H1 (cell line): ENCODE results near the gene SPOCD1. TPM values are rescaled to one million over a fixed set of nuclear protein-coding genes. Genes with fewer than 3 reads are reported as not detected.

ENCODE experiments used
- CTCF ChIA-PET: fragments of 300-600 bp; sonication (Branson Sonifier 250); formaldehyde crosslinking; loops from one replicate; lab custom pipeline; 2021; ENCODE audit not compliant: partially characterized antibody; lab: Charles Lee
- POLR2A ChIA-PET: fragments of 300-600 bp; sonication (Branson Sonifier 250); formaldehyde crosslinking; loops from one replicate; lab custom pipeline; 2021; ENCODE audit warnings: inconsistent platforms; ENCODE audit not compliant: partially characterized antibody; lab: Charles Lee
- DNase-seq, 2 experiments: peaks; one replicate each; pipeline versions ENCODE4 v3.0.0 to v3.0.0-alpha.2; 2010 to 2022; ENCODE audit warnings: low spot score in 2 of 2, low read depth in 1 of 2, mixed read lengths in 1 of 2
- FAIRE-seq: peaks from 2 replicates; lab custom pipeline; 2011; peaks lifted over from hg19 to GRCh38; lab: Jason Lieb, UNC
- H2AFZ ChIP-seq: 2 replicates; pipeline ENCODE4 v1.8.1; 2012; ENCODE audit warnings: low read length, inconsistent platforms
- H2AK5ac ChIP-seq: 2 replicates; pipeline ENCODE4 v1.6.1; 2013; ENCODE audit warnings: low read depth, low read length
- H2BK120ac ChIP-seq: replicated peaks from 2 replicates; pipeline ENCODE3; 2013; ENCODE audit warnings: low read depth, low read length, inconsistent platforms
- H2BK12ac ChIP-seq: 2 replicates; pipeline ENCODE4 v1.6.1; 2013; ENCODE audit warnings: low read depth, low read length
- H2BK15ac ChIP-seq: 2 replicates; pipeline ENCODE4 v1.6.1; 2013; ENCODE audit warnings: low read length
- H2BK20ac ChIP-seq: 2 replicates; pipeline ENCODE4 v1.6.1; 2013; ENCODE audit warnings: low read length
- H2BK5ac ChIP-seq: 2 replicates; pipeline ENCODE4 v1.6.1; 2013; ENCODE audit warnings: low read depth, low read length
- H3K14ac ChIP-seq: 2 replicates; pipeline ENCODE4 v1.6.1; 2013; ENCODE audit warnings: inconsistent platforms; ENCODE audit not compliant: insufficient read length
- H3K18ac ChIP-seq: 2 replicates; pipeline ENCODE4 v1.6.1; 2013; ENCODE audit warnings: low read length; ENCODE audit errors: extremely low read depth
- H3K23ac ChIP-seq: 2 replicates; pipeline ENCODE4 v1.6.1; 2013; ENCODE audit warnings: inconsistent platforms; ENCODE audit not compliant: insufficient read length
- H3K23me2 ChIP-seq: 2 replicates; pipeline ENCODE4 v1.6.1; 2013; ENCODE audit warnings: low read depth, low read length
- H3K27ac ChIP-seq: 2 replicates; pipeline ENCODE4 v1.6.1; 2011; ENCODE audit warnings: low read depth, low read length, inconsistent platforms
- H3K27me3 ChIP-seq, 4 experiments: replicated peaks in 1 of 4; 1 replicate in 1 of 4; 2 replicates in 3 of 4; pipeline versions ENCODE4 v1.6.1 to v1.8.1; 2011 to 2013; ENCODE audit warnings: low read length in 3 of 4, mild to moderate bottlenecking in 3 of 4, inconsistent platforms in 2 of 4, mixed read lengths in 2 of 4, moderate library complexity in 1 of 4; ENCODE audit not compliant: control insufficient read depth in 3 of 4, insufficient read depth in 3 of 4; ENCODE audit errors: extremely low read depth in 1 of 4
- H3K36me3 ChIP-seq, 4 experiments: 2 replicates each; pipeline versions ENCODE4 v1.6.1 to v1.8.1; 2011 to 2013; ENCODE audit warnings: mild to moderate bottlenecking in 4 of 4, low read length in 3 of 4, moderate library complexity in 2 of 4, control low read depth in 1 of 4, inconsistent platforms in 1 of 4; ENCODE audit not compliant: insufficient read depth in 4 of 4, control insufficient read depth in 2 of 4
- H3K4ac ChIP-seq: replicated peaks from 2 replicates; pipeline ENCODE3; 2013; ENCODE audit warnings: low read length, low read depth, mixed read lengths, inconsistent platforms; ENCODE audit not compliant: insufficient read length
- H3K4me1 ChIP-seq, 4 experiments: replicated peaks in 1 of 4; 1 replicate in 1 of 4; 2 replicates in 3 of 4; pipeline versions ENCODE4 v1.6.1 to v1.8.1; 2011 to 2013; ENCODE audit warnings: low read length in 3 of 4, inconsistent platforms in 2 of 4, mixed read lengths in 1 of 4; ENCODE audit not compliant: insufficient read depth in 4 of 4, control insufficient read depth in 3 of 4
- H3K4me2 ChIP-seq, 2 experiments: 2 replicates each; pipeline versions ENCODE4 v1.6.1 to v1.8.1; 2011 to 2013; ENCODE audit warnings: low read depth in 2 of 2, low read length in 2 of 2, control low read depth in 1 of 2, inconsistent platforms in 1 of 2, mild to moderate bottlenecking in 1 of 2; ENCODE audit not compliant: insufficient read depth in 1 of 2
- H3K4me3 ChIP-seq, 4 experiments: fragments of 200-600, 300-600 bp in 1 of 4; sonication (generic), shearing (Covaris generic), sonication (Bioruptor Twin) in 1 of 4; 2 replicates each; pipeline versions ENCODE4 v1.5.1 to v1.8.1; 2011 to 2016; ENCODE audit warnings: low read length in 4 of 4, low read depth in 3 of 4, control low read depth in 2 of 4, inconsistent platforms in 2 of 4, mild to moderate bottlenecking in 2 of 4, mixed read lengths in 1 of 4, moderate library complexity in 1 of 4; ENCODE audit not compliant: insufficient read depth in 2 of 4; ENCODE audit errors: extremely low read depth in 1 of 4
- H3K56ac ChIP-seq: replicated peaks from 2 replicates; pipeline ENCODE3; 2013; ENCODE audit warnings: low read depth, mild to moderate bottlenecking, mixed read lengths, low read length, inconsistent platforms; ENCODE audit not compliant: insufficient read length
- H3K79me1 ChIP-seq: 2 replicates; pipeline ENCODE4 v1.6.1; 2013; ENCODE audit warnings: low read depth, low read length, control low read depth
- H3K79me2 ChIP-seq, 2 experiments: 2 replicates each; pipeline versions ENCODE4 v1.6.1 to v1.8.1; 2012 to 2013; ENCODE audit warnings: low read length in 2 of 2, mild to moderate bottlenecking in 2 of 2, inconsistent platforms in 1 of 2; ENCODE audit not compliant: insufficient read depth in 2 of 2, control insufficient read depth in 1 of 2
- H3K9ac ChIP-seq, 4 experiments: replicated peaks in 1 of 4; 1 replicate in 1 of 4; 2 replicates in 3 of 4; pipeline versions ENCODE4 v1.6.1 to v1.8.1; 2011 to 2013; ENCODE audit warnings: low read depth in 3 of 4, low read length in 3 of 4, control low read depth in 2 of 4, mild to moderate bottlenecking in 2 of 4, moderate library complexity in 2 of 4, inconsistent platforms in 1 of 4; ENCODE audit errors: extremely low read depth in 1 of 4
- H3K9me3 ChIP-seq, 2 experiments: 2 replicates each; pipeline versions ENCODE4 v1.6.1 to v1.8.1; 2012 to 2013; ENCODE audit warnings: mild to moderate bottlenecking in 2 of 2, moderate library complexity in 2 of 2, control low read depth in 1 of 2, inconsistent platforms in 1 of 2, low read depth in 1 of 2, low read length in 1 of 2, mixed read lengths in 1 of 2; ENCODE audit not compliant: insufficient read depth in 2 of 2
- H4K20me1 ChIP-seq, 2 experiments: replicated peaks in 1 of 2; 2 replicates each; pipeline versions ENCODE3 to v1.8.1; 2011 to 2013; ENCODE audit warnings: inconsistent platforms in 2 of 2, low read length in 2 of 2, mild to moderate bottlenecking in 1 of 2; ENCODE audit not compliant: insufficient read depth in 2 of 2, control insufficient read depth in 1 of 2
- H4K5ac ChIP-seq: 2 replicates; pipeline ENCODE4 v1.6.1; 2013; ENCODE audit warnings: low read length, low read depth, mixed read lengths, inconsistent platforms; ENCODE audit not compliant: insufficient read length
- H4K8ac ChIP-seq: 2 replicates; pipeline ENCODE4 v1.8.0; 2013; ENCODE audit warnings: mild to moderate bottlenecking, moderate library complexity, low read length, inconsistent platforms; ENCODE audit not compliant: insufficient read depth; ENCODE audit errors: extremely low read depth
- H4K91ac ChIP-seq: replicated peaks from 2 replicates; pipeline ENCODE3; 2013; ENCODE audit warnings: low read length, mixed read lengths, inconsistent platforms; ENCODE audit not compliant: insufficient read length
- BCL11A ChIP-seq, 2 experiments: IDR thresholded peaks; one replicate each; pipeline ENCODE4 v1.6.1; 2011; ENCODE audit warnings: low read depth in 2 of 2, low read length in 2 of 2, mild to moderate bottlenecking in 2 of 2
- JUN ChIP-seq: IDR thresholded peaks from 2 replicates; pipeline ENCODE4 v1.6.1; 2011; ENCODE audit warnings: low read depth, mild to moderate bottlenecking, improper control_type of control experiment, low read length
- WGBS, 2 experiments: shearing (Covaris generic) in 1 of 2; methylation state at CpG; one replicate each; pipeline versions ENCODE4 v1.1.6 to v1.1.7; 2013 to 2015; ENCODE audit warnings: low lambda C conversion rate in 2 of 2, mixed read lengths in 2 of 2, inconsistent platforms in 1 of 2, low coverage in 1 of 2, missing lambda C conversion rate in 1 of 2; ENCODE audit not compliant: insufficient replicate concordance in 2 of 2, insufficient coverage in 1 of 2, insufficient read length in 1 of 2; ENCODE audit errors: extremely low coverage in 1 of 2, missing lambda C conversion rate in 1 of 2; 5-methylcytosine and 5-hydroxymethylcytosine counted together
- polyA plus RNA-seq, 7 experiments: library from polyadenylated mRNA; depleted of rRNA in 3 of 7; stranded (reverse) in 5 of 7; unstranded in 2 of 7; fragments of >200 nt in 5 of 7; fragments of 200-250 nt in 2 of 7; gene quantifications; 1 replicate in 5 of 7; 2 replicates in 1 of 7; 4 replicates in 1 of 7; pipeline versions ENCODE4 v1.2.1 to v1.2.3, GENCODE V29; 2011 to 2013; ENCODE audit warnings: missing spikeins in 2 of 7, mixed read lengths in 2 of 7
- total RNA-seq: library from RNA; stranded (reverse); fragmentation: NEBNext Ultra II Directional; extraction: Animal tissue kit (Norgen Biotek cat#: 25700); gene quantifications from 2 replicates; pipeline ENCODE4 v1.2.1, GENCODE V29; 2021

The SPOCD1 gene
- total and polyA plus RNA-seq, 2 of the 8 experiments (the other 6 are each of a cell fraction or from before 2014, with no cell fraction given) = 1.8 to 2.9 TPM

DNA sequence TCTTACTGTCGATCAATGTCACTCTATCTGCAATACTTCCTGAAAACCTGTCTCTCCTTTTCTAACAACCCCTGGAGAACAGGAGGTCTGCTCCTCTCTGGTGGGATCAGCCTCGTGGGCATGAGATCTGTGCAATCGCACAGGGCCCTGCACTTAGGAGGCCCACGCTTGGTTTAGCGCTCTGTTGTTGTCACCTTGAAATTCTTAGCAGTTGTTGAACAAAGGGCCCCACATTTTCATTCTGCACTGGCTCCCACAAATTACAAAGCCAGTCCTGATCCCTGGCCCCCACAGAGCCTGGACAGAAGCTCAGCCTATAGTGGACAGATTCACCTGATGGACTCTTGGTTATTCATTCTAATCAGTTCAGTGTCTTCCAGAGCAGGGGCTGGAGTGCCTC lies 18.6 kb downstream of the SPOCD1 start:
- Histone ChIP-seq H4K5ac (no peak overlapping the region), H2BK120ac (no peak overlapping the region), H4K8ac (no peak overlapping the region), H3K4me2 (no peak overlapping the region), H3K9me3 (no peaks in the 10 kb centered on the region), H2BK12ac (no peak overlapping the region), H3K23me2 (no peaks in the 10 kb centered on the region; the same call in 1 of the 2 replicates), H3K79me2 (no peaks in the 10 kb centered on the region), H3K36me3 (no peaks in the 10 kb centered on the region), H4K91ac (no peak overlapping the region), H3K79me1 (no peaks in the 10 kb centered on the region), H3K27ac (no peak overlapping the region), H3K4me1 (peaks cover 0 to 16% (median 8%) of the 10 kb centered on the region in 4 experiments; a peak in 5 of 7 replicates), H3K23ac (no peak overlapping the region), H3K4me3 (no peak overlapping the region), H3K27me3 (peaks cover 0 to 3% (median 0%) of the 10 kb centered on the region in 4 experiments; a peak in 2 of 7 replicates), H3K9ac (no peak overlapping the region), H2BK15ac (no peak overlapping the region), H2BK5ac (no peak overlapping the region), H4K20me1 (no peaks in the 10 kb centered on the region), H3K14ac (no peak overlapping the region), H2BK20ac (no peak overlapping the region), H2AFZ (no peak overlapping the region), H3K4ac (no peak overlapping the region), H2AK5ac (no peak overlapping the region)
- ChIA-PET CTCF (interaction anchor here (0.7 to 5.5 kb wide), 6 partner anchors 7 to 213 kb away, joined by 3 to 44 read pairs (median 4); no protein-coding TSS in a partner anchor), POLR2A (no interaction called here)
- 88% methylated on average over 5 of the region's 5 CpGs; no CpG with 5 or more reads in 1 of the 2 experiments for WGBS, 2 experiments
- no peak for FAIRE-seq
- DNase-seq = no peak
- TF ChIP-seq JUN = no peak
- TF ChIP-seq BCL11A (IDR thresholded peaks at IDR 0.05; ENCODE audit: low read depth in 2 of 2, low read length in 2 of 2) = no peak
- TF ChIP-seq, all 59 proteins: peak for 0
- Histone ChIP-seq H3K18ac (no peak overlapping the region), H3K56ac (no peak overlapping the region)
